Mammary epithelial cell (primary cell): ENCODE data around the gene ARID4A.

Experiments
- CTCF ChIP-seq, 2 donors: IDR thresholded peaks in 1 of 2; conservative IDR thresholded peaks in 1 of 2; 2 replicates each; pipeline ENCODE4 v1.5.1; 2011 to 2012; ENCODE audit warnings: inconsistent platforms in 2 of 2, low read length in 2 of 2, mild to moderate bottlenecking in 2 of 2, control low read depth in 1 of 2, low read depth in 1 of 2; ENCODE audit not compliant: insufficient read depth in 1 of 2; ENCODE audit errors: extremely low read depth in 1 of 2
- EZH2 ChIP-seq: IDR thresholded peaks from 2 replicates; pipeline ENCODE4 v1.6.1; 2012; ENCODE audit warnings: low read length, inconsistent platforms, borderline replicate concordance

- TF ChIP-seq CTCF (conservative IDR thresholded peaks at IDR 0.05 in 1 of 2, IDR thresholded peaks at IDR 0.05 in 1 of 2; ENCODE audit: extremely low read depth in 1 of 2, insufficient read depth in 1 of 2, low read depth in 1 of 2, low read length in 2 of 2): no peak
- no peak for TF ChIP-seq EZH2
Measured at GRCh38 chr14:58283730-58284129, 14.6 kb upstream of the ARID4A start.
